Measurements from ENCODE around the gene ID3. TPM values are rescaled to one million over a fixed set of nuclear protein-coding genes. Genes with fewer than 3 reads are reported as not detected.

The ID3 gene
- total RNA-seq, 1 donor from 2014 or later: 154 TPM

- H3K4me3 ChIP-seq (ENCODE audit: low read depth, low read length): no peak overlapping the region
These were observed 39.1 kb upstream of the ID3 start for GRCh38 chr1:23598424-23598823.

GRCh38 chr1:23597635-23598388, 38.5 kb upstream of the ID3 start:
- no peak for DNase-seq (ENCODE audit: low read depth)
- TF ChIP-seq CTCF (conservative IDR thresholded peaks at IDR 0.05; ENCODE audit: low read depth, low read length): no peak
- no peak overlapping the region for H3K4me3 ChIP-seq (ENCODE audit: low read depth, low read length)

More at GRCh38 chr1:23598424-23598823, 39.1 kb upstream of the ID3 start:
- no peak for TF ChIP-seq CTCF (conservative IDR thresholded peaks at IDR 0.05; ENCODE audit: low read depth, low read length)
- DNase-seq (ENCODE audit: low read depth): no peak

- no peak overlapping the region for H3K4me3 ChIP-seq (ENCODE audit: low read depth, low read length)
- no peak for TF ChIP-seq CTCF (conservative IDR thresholded peaks at IDR 0.05; ENCODE audit: low read depth, low read length)
- DNase-seq (ENCODE audit: low read depth): no peak
These were observed 37.4 kb upstream of the ID3 start for GRCh38 chr1:23596382-23597358.

DNA sequence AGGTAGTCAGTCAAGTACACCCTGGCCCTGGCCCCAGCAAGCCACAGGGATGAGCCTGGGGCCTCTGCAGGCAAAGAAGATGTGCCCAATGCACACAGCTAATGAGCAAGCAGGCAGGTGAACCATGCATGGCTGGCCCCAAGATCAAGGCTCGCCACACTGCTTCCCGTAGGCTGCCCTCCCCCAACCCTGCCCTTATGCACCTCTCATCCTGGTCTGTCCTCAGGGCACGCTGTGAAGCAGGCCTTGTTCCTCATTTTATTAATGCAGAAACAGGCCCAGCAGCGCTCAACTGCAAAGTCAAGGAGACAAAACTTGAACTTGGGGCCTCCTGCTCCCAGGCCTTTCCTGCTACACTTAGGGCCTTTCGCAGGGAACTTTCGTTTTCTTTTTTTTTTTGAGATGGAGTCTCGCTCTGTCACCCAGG, 35.6 kb upstream of the ID3 start:
- no peak for TF ChIP-seq CTCF (conservative IDR thresholded peaks at IDR 0.05; ENCODE audit: low read depth, low read length)
- H3K4me3 ChIP-seq (ENCODE audit: low read depth, low read length): no peak overlapping the region
- DNase-seq (ENCODE audit: low read depth): no peak

- no peak overlapping the region for H3K4me3 ChIP-seq (ENCODE audit: low read depth, low read length)
- no peak for TF ChIP-seq CTCF (conservative IDR thresholded peaks at IDR 0.05; ENCODE audit: low read depth, low read length)
- no peak for DNase-seq (ENCODE audit: low read depth)
These were observed 35.0 kb upstream of the ID3 start for GRCh38 chr1:23594149-23594907.

- TF ChIP-seq CTCF (conservative IDR thresholded peaks at IDR 0.05; ENCODE audit: low read depth, low read length): no peak
- no peak for DNase-seq (ENCODE audit: low read depth)
- H3K4me3 ChIP-seq (ENCODE audit: low read depth, low read length): no peak overlapping the region
These were observed 34.4 kb upstream of the ID3 start for GRCh38 chr1:23593556-23594148.
